Stimulated activated CD4-positive, alpha-beta T cell treated with anti-CD3 and anti-CD28 coated beads, Interleukin-1b, Interleukin-23, amount 100 ng/mL, for 1 hour (primary cell): ENCODE measurements around the gene FAT1.
"Not testable (repeated sequence)": the region's sequence is repeated elsewhere in the genome, so short reads cannot be mapped to it uniquely, and the experiment has no call there.

Source experiments
- DNase-seq, 2 donors: peaks; one replicate each; pipeline ENCODE4 v3.0.0-alpha.2; 2020; ENCODE audit warnings: low read depth in 2 of 2

FAT1 gene

GRCh38 chr4:186659456-186659855 is 64.2 kb downstream of the FAT1 start:
- not testable (repeated sequence) for DNase-seq

GRCh38 chr4:186658657-186659056 is 65.0 kb downstream of the FAT1 start:
- DNase-seq, result no peak

GRCh38 chr4:186657764-186658163 is 65.9 kb downstream of the FAT1 start:
- DNase-seq, result no peak

GRCh38 chr4:186653969-186654368 is 69.7 kb downstream of the FAT1 start:
- DNase-seq, result no peak

GRCh38 chr4:186651624-186652023 is 72.0 kb downstream of the FAT1 start:
- DNase-seq, result no peak

GRCh38 chr4:186651181-186651603 is 72.5 kb downstream of the FAT1 start:
- no peak for DNase-seq

GRCh38 chr4:186650401-186651180 is 73.1 kb downstream of the FAT1 start:
- no peak for DNase-seq

- no peak for DNase-seq
Observed at GRCh38 chr4:186647821-186648220, 75.8 kb downstream of the FAT1 start.

GRCh38 chr4:186644737-186645261 is 78.9 kb downstream of the FAT1 start:
- DNase-seq, result no peak

GRCh38 chr4:186644311-186644638 is 79.4 kb downstream of the FAT1 start:
- no peak for DNase-seq

- DNase-seq, result no peak
Observed at GRCh38 chr4:186643501-186644310, 80.0 kb downstream of the FAT1 start.

GRCh38 chr4:186642998-186643397 is 80.7 kb downstream of the FAT1 start:
- DNase-seq, result no peak

GRCh38 chr4:186642530-186642929 is 81.1 kb downstream of the FAT1 start:
- DNase-seq, result no peak

GRCh38 chr4:186634591-186635128 is 89.0 kb downstream of the FAT1 start:
- DNase-seq, result no peak

- DNase-seq, result no peak
Observed at GRCh38 chr4:186633844-186634243, 89.8 kb downstream of the FAT1 start.

GRCh38 chr4:186630128-186630527 is 93.5 kb downstream of the FAT1 start:
- no peak for DNase-seq

- no peak for DNase-seq
Observed at GRCh38 chr4:186628058-186628711, 95.5 kb downstream of the FAT1 start.

GRCh38 chr4:186627226-186627865 is 96.3 kb downstream of the FAT1 start:
- no peak for DNase-seq

- DNase-seq, result no peak
Observed at GRCh38 chr4:186624951-186625350, 98.7 kb downstream of the FAT1 start.

GRCh38 chr4:186623546-186623945 is 100.1 kb downstream of the FAT1 start:
- DNase-seq, result no peak

GRCh38 chr4:186622788-186623464 is 100.7 kb downstream of the FAT1 start:
- no peak for DNase-seq
